GM12878 (cell line): Measurements from ENCODE around the gene CHRNE. TPM values are rescaled to one million over a fixed set of nuclear protein-coding genes. Genes with fewer than 3 reads are reported as not detected.
A peak's percentile ranks its signal among the peaks of the same experiment; 100 is the strongest.

ENCODE experiments used
- ATAC-seq: fragments of 200-7000 bp; cut with Tn5 transposase; 3 replicates; pipeline ENCODE4 v1.9.1; 2020; ENCODE audit warnings: mild to moderate bottlenecking, moderate library complexity
- BruUV-seq: library from RNA; stranded (reverse); fragments of 400-500 nt; replicated peaks from 2 replicates; lab custom pipeline; 2021; lab: Mats Ljungman, UMichigan
- CTCF ChIA-PET: fragments of 300-600 bp; sonication (Branson Sonifier 250); formaldehyde crosslinking; extraction: SDS; loops from one replicate; lab custom pipeline; 2021; ENCODE audit warnings: inconsistent platforms; lab: Yijun Ruan, JAX
- POLR2A ChIA-PET: fragments of 350-600 bp; formaldehyde crosslinking; extraction: SDS; loops from one replicate; lab custom pipeline; 2021; ENCODE audit warnings: inconsistent platforms; lab: Charles Lee
- RAD21 ChIA-PET: fragments of 300-600 bp; sonication (Branson Sonifier 250); formaldehyde crosslinking; loops from one replicate; lab custom pipeline; 2023; ENCODE audit warnings: antibody characterized with exemption; ENCODE audit not compliant: unreplicated experiment; lab: Charles Lee
- SMC1A ChIA-PET: fragments of 300-600 bp; sonication (Branson Sonifier 250); formaldehyde crosslinking; loops from one replicate; lab custom pipeline; 2023; ENCODE audit not compliant: unreplicated experiment, uncharacterized antibody; lab: Charles Lee
- DNase-seq: peaks from one replicate; pipeline ENCODE4 v3.0.0-alpha.2; 2011; ENCODE audit warnings: low read depth, low spot score
- FAIRE-seq: peaks from 3 replicates; lab custom pipeline; 2011; peaks lifted over from hg19 to GRCh38; lab: Jason Lieb, UNC
- H2AFZ ChIP-seq: 2 replicates; pipeline ENCODE4 v1.6.0; 2011; ENCODE audit warnings: low read depth, low read length, control low read depth; ENCODE audit not compliant: control insufficient read depth
- H3K27ac ChIP-seq: 2 replicates; pipeline ENCODE4 v1.5.1; 2011; ENCODE audit warnings: control low read depth; ENCODE audit not compliant: control insufficient read depth, insufficient read depth
- H3K27me3 ChIP-seq, 2 experiments: replicated peaks in 1 of 2; 2 replicates each; pipeline versions ENCODE4 v1.6.0 to v1.6.1; 2011; ENCODE audit warnings: low read length in 1 of 2; ENCODE audit not compliant: control insufficient read depth in 2 of 2, insufficient read depth in 2 of 2
- H3K36me3 ChIP-seq, 2 experiments: 2 replicates each; pipeline ENCODE4 v1.5.1; 2011; ENCODE audit warnings: low read length in 1 of 2; ENCODE audit not compliant: control insufficient read depth in 2 of 2, insufficient read depth in 2 of 2
- H3K4me1 ChIP-seq: 2 replicates; pipeline ENCODE4 v1.6.1; 2011; ENCODE audit warnings: mild to moderate bottlenecking, low read length, moderate library complexity, mixed read lengths; ENCODE audit not compliant: control insufficient read depth, insufficient read depth
- H3K4me2 ChIP-seq: 2 replicates; pipeline ENCODE4 v1.6.0; 2011; ENCODE audit warnings: control low read depth; ENCODE audit not compliant: control insufficient read depth, insufficient read depth
- H3K4me3 ChIP-seq: fragments of 200-600 bp; sonication (generic); 2 replicates; pipeline ENCODE4 v1.5.1; 2016
- H3K79me2 ChIP-seq: 2 replicates; pipeline ENCODE4 v1.6.0; 2011; ENCODE audit warnings: low read length; ENCODE audit not compliant: control insufficient read depth, insufficient read depth
- H3K9ac ChIP-seq: 2 replicates; pipeline ENCODE4 v1.8.0; 2011; ENCODE audit warnings: low read length, control low read depth, mixed read lengths; ENCODE audit not compliant: control insufficient read depth, insufficient read depth
- H3K9me3 ChIP-seq: replicated peaks from 3 replicates; pipeline ENCODE4 v1.5.1; 2011; ENCODE audit warnings: mild to moderate bottlenecking, low read length; ENCODE audit not compliant: control insufficient read depth, insufficient read depth
- H4K20me1 ChIP-seq: 2 replicates; pipeline ENCODE4 v1.6.0; 2011; ENCODE audit not compliant: control insufficient read depth, insufficient read depth
- BMI1 ChIP-seq: fragments of 450-650 bp; IDR thresholded peaks from 2 replicates; pipeline ENCODE4 v1.6.1; 2016; ENCODE audit warnings: mild to moderate bottlenecking, moderate library complexity, borderline replicate concordance
- IRF4 ChIP-seq: IDR thresholded peaks from 2 replicates; pipeline ENCODE4 v1.6.1; 2011; ENCODE audit warnings: low read depth, low read length
- MEF2B ChIP-seq: fragments of 450-650 bp; IDR thresholded peaks from 2 replicates; pipeline ENCODE4 v1.6.1; 2018; ENCODE audit warnings: mild to moderate bottlenecking, moderate library complexity; ENCODE audit not compliant: partially characterized antibody, poor library complexity, severe bottlenecking
- MTA3 ChIP-seq: IDR thresholded peaks from 2 replicates; pipeline ENCODE4 v1.6.1; 2012; ENCODE audit warnings: low read length, inconsistent platforms, borderline replicate concordance
- MXI1 ChIP-seq: fragments of 150-350 bp; IDR thresholded peaks from 2 replicates; pipeline ENCODE4 v1.6.1; 2011; ENCODE audit warnings: low read depth, mild to moderate bottlenecking, inconsistent platforms, low read length, improper control_type of control experiment
- MYB ChIP-seq: fragments of 150-350 bp; IDR thresholded peaks from 2 replicates; pipeline ENCODE4 v1.6.1; 2014; ENCODE audit warnings: mild to moderate bottlenecking, low read depth, low read length, borderline replicate concordance
- SMARCA5 ChIP-seq: fragments of 450-650 bp; IDR thresholded peaks from 2 replicates; pipeline ENCODE4 v1.6.1; 2017; ENCODE audit warnings: mild to moderate bottlenecking
- SPI1 ChIP-seq: IDR thresholded peaks from 2 replicates; pipeline ENCODE4 v1.6.1; 2011; ENCODE audit warnings: low read depth, mild to moderate bottlenecking, low read length, moderate library complexity, borderline replicate concordance; ENCODE audit not compliant: insufficient read depth
- WGBS: methylation state at CpG from one replicate; pipeline ENCODE4 v1.1.6; 2016; ENCODE audit warnings: low lambda C conversion rate; ENCODE audit not compliant: insufficient replicate concordance, insufficient coverage; ENCODE audit errors: missing lambda C conversion rate; 5-methylcytosine and 5-hydroxymethylcytosine counted together
- in situ Hi-C: fragments of 300-500 bp; cut with MboI; formaldehyde crosslinking; loops from 9 replicates; pipeline ENCODE4 v1.14.3; 2018; ENCODE audit warnings: mixed read lengths
- intact Hi-C: fragments of 100-400 bp; cut with micrococcal nuclease; formaldehyde crosslinking; loops from one replicate; pipeline ENCODE4 v1.14.2; 2022; ENCODE audit not compliant: unreplicated experiment
- polyA plus RNA-seq, 11 experiments: library from polyadenylated mRNA; depleted of rRNA in 4 of 11; unstranded in 6 of 11; stranded (reverse) in 5 of 11; fragments of >200 nt; fragmentation: Nextera tagmentation in 4 of 11; fragmentation: Illumina TruSeq in 1 of 11; extraction: Ambion mirVana in 4 of 11; extraction: Trizol in 1 of 11; gene quantifications; 1 replicate in 1 of 11; 2 replicates in 10 of 11; pipeline versions ENCODE4 v1.2.1 to v1.2.3, GENCODE V29; 2011 to 2016; ENCODE audit warnings: inconsistent platforms in 2 of 11, missing spikeins in 2 of 11, low read depth in 1 of 11
- total RNA-seq, 4 experiments: library from RNA; depleted of rRNA in 3 of 4; stranded (reverse); fragments of >200 nt in 3 of 4; fragmentation: Illumina TruSeq in 1 of 4; extraction: Trizol in 1 of 4; gene quantifications; 2 replicates each; pipeline versions ENCODE4 v1.2.1 to v1.2.3, GENCODE V29; 2013 to 2021
- TF ChIP-seq, protein P1 (sequence below): fragments of 450-650 bp; IDR thresholded peaks from 2 replicates; pipeline ENCODE4 v1.6.1; 2018; ENCODE audit warnings: mild to moderate bottlenecking, low read depth, moderate library complexity; ENCODE audit not compliant: partially characterized antibody
- TF ChIP-seq, protein P2 (sequence below), 3 experiments: IDR thresholded peaks in 2 of 3; conservative IDR thresholded peaks in 1 of 3; 2 replicates each; pipeline ENCODE4 v1.5.1; 2011; ENCODE audit warnings: low read depth in 3 of 3, low read length in 3 of 3, mild to moderate bottlenecking in 3 of 3, control low read depth in 2 of 3, moderate library complexity in 2 of 3, inconsistent platforms in 1 of 3, mixed read lengths in 1 of 3; ENCODE audit not compliant: control insufficient read depth in 2 of 3, insufficient read depth in 1 of 3; ENCODE audit errors: extremely low read depth in 1 of 3
- TF ChIP-seq, protein P3 (sequence below): IDR thresholded peaks from 2 replicates; pipeline ENCODE4 v1.6.1; 2011; ENCODE audit warnings: borderline replicate concordance, low read depth, mild to moderate bottlenecking, moderate library complexity, low read length; ENCODE audit not compliant: insufficient read depth, poor library complexity, severe bottlenecking
- TF ChIP-seq, protein P4 (sequence below): IDR thresholded peaks from 2 replicates; pipeline ENCODE4 v1.6.1; 2012; ENCODE audit warnings: low read depth, low read length, improper control_type of control experiment
- TF ChIP-seq, protein P5 (sequence below): fragments of 450-650 bp; IDR thresholded peaks from 2 replicates; pipeline ENCODE4 v1.6.1; 2017; ENCODE audit warnings: antibody characterized with exemption, mild to moderate bottlenecking, moderate library complexity

CHRNE gene
- total and polyA plus RNA-seq, 10 of the 15 experiments (the other 5 are each of a cell fraction or from before 2014, with no cell fraction given), result 0.05 to 0.11 (median 0.08) TPM; not detected in 6

DNA sequence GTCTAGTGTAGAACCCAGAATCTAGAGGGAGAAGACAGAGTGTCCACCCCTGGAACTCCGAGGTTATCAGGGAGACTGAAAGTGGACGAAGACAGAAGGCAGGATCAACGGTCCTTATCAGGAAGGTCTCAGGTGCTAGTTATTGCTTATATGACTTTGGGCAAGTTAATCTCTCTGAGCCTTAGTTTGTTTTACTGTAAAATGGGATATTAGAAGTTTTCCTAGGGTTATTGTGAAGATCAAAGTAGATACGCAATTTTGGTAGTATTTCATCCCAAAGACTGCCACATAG is 38.4 kb upstream of the CHRNE start:
- H2AFZ ChIP-seq, result no peak overlapping the region
- no peak for TF ChIP-seq MEF2B
- TF ChIP-seq, protein P1, sequence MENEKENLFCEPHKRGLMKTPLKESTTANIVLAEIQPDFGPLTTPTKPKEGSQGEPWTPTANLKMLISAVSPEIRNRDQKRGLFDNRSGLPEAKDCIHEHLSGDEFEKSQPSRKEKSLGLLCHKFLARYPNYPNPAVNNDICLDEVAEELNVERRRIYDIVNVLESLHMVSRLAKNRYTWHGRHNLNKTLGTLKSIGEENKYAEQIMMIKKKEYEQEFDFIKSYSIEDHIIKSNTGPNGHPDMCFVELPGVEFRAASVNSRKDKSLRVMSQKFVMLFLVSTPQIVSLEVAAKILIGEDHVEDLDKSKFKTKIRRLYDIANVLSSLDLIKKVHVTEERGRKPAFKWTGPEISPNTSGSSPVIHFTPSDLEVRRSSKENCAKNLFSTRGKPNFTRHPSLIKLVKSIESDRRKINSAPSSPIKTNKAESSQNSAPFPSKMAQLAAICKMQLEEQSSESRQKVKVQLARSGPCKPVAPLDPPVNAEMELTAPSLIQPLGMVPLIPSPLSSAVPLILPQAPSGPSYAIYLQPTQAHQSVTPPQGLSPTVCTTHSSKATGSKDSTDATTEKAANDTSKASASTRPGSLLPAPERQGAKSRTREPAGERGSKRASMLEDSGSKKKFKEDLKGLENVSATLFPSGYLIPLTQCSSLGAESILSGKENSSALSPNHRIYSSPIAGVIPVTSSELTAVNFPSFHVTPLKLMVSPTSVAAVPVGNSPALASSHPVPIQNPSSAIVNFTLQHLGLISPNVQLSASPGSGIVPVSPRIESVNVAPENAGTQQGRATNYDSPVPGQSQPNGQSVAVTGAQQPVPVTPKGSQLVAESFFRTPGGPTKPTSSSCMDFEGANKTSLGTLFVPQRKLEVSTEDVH, result no peak
- TF ChIP-seq, protein P2, sequence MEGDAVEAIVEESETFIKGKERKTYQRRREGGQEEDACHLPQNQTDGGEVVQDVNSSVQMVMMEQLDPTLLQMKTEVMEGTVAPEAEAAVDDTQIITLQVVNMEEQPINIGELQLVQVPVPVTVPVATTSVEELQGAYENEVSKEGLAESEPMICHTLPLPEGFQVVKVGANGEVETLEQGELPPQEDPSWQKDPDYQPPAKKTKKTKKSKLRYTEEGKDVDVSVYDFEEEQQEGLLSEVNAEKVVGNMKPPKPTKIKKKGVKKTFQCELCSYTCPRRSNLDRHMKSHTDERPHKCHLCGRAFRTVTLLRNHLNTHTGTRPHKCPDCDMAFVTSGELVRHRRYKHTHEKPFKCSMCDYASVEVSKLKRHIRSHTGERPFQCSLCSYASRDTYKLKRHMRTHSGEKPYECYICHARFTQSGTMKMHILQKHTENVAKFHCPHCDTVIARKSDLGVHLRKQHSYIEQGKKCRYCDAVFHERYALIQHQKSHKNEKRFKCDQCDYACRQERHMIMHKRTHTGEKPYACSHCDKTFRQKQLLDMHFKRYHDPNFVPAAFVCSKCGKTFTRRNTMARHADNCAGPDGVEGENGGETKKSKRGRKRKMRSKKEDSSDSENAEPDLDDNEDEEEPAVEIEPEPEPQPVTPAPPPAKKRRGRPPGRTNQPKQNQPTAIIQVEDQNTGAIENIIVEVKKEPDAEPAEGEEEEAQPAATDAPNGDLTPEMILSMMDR (IDR thresholded peaks at IDR 0.05 in 2 of 3, conservative IDR thresholded peaks at IDR 0.05 in 1 of 3; ENCODE audit: control insufficient read depth in 2 of 3, extremely low read depth in 1 of 3, insufficient read depth in 1 of 3, low read depth in 3 of 3, low read length in 3 of 3), result no peak
- TF ChIP-seq, protein P3, sequence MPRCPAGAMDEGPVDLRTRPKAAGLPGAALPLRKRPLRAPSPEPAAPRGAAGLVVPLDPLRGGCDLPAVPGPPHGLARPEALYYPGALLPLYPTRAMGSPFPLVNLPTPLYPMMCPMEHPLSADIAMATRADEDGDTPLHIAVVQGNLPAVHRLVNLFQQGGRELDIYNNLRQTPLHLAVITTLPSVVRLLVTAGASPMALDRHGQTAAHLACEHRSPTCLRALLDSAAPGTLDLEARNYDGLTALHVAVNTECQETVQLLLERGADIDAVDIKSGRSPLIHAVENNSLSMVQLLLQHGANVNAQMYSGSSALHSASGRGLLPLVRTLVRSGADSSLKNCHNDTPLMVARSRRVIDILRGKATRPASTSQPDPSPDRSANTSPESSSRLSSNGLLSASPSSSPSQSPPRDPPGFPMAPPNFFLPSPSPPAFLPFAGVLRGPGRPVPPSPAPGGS, result no peak
- TF ChIP-seq MXI1, result no peak
- TF ChIP-seq, protein P4, sequence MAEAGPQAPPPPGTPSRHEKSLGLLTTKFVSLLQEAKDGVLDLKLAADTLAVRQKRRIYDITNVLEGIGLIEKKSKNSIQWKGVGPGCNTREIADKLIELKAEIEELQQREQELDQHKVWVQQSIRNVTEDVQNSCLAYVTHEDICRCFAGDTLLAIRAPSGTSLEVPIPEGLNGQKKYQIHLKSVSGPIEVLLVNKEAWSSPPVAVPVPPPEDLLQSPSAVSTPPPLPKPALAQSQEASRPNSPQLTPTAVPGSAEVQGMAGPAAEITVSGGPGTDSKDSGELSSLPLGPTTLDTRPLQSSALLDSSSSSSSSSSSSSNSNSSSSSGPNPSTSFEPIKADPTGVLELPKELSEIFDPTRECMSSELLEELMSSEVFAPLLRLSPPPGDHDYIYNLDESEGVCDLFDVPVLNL, result no peak
- TF ChIP-seq, protein P5, sequence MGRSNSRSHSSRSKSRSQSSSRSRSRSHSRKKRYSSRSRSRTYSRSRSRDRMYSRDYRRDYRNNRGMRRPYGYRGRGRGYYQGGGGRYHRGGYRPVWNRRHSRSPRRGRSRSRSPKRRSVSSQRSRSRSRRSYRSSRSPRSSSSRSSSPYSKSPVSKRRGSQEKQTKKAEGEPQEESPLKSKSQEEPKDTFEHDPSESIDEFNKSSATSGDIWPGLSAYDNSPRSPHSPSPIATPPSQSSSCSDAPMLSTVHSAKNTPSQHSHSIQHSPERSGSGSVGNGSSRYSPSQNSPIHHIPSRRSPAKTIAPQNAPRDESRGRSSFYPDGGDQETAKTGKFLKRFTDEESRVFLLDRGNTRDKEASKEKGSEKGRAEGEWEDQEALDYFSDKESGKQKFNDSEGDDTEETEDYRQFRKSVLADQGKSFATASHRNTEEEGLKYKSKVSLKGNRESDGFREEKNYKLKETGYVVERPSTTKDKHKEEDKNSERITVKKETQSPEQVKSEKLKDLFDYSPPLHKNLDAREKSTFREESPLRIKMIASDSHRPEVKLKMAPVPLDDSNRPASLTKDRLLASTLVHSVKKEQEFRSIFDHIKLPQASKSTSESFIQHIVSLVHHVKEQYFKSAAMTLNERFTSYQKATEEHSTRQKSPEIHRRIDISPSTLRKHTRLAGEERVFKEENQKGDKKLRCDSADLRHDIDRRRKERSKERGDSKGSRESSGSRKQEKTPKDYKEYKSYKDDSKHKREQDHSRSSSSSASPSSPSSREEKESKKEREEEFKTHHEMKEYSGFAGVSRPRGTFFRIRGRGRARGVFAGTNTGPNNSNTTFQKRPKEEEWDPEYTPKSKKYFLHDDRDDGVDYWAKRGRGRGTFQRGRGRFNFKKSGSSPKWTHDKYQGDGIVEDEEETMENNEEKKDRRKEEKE, result no peak
- TF ChIP-seq MYB, result no peak
- TF ChIP-seq SPI1, result no peak
- no peak for TF ChIP-seq SMARCA5
- no peak for TF ChIP-seq MTA3
- TF ChIP-seq IRF4, result no peak
- no peak for TF ChIP-seq BMI1

More for the DNA sequence above, 38.4 kb upstream of the CHRNE start:
- POLR2A ChIA-PET, result interaction anchor here (17.5 kb wide), 1 partner anchor 24 kb away, joined by 272 read pairs; the partner anchor contains the start of gene SPAG7
- in situ Hi-C loops, result no loop called here
- Histone ChIP-seq H3K9ac (peak overlapping the region; percentile 98), H3K27me3 (no peaks in the 10 kb centered on the region), H3K4me1 (peaks cover 46% of the 10 kb centered on the region), H4K20me1 (no peaks in the 10 kb centered on the region; the same call in none of the 2 replicates), H3K36me3 (peaks cover 20 to 28% of the 10 kb centered on the region in 2 experiments), H3K27ac (peak overlapping the region; percentile 97), H3K79me2 (peaks cover 80% of the 10 kb centered on the region), H3K4me3 (peak overlapping the region; percentile 85), H3K4me2 (peak overlapping the region; percentile 55), H3K9me3 (no peaks in the 10 kb centered on the region)
- ATAC-seq, result no peak
- FAIRE-seq, result no peak
- no TSS peak for BruUV-seq
- SMC1A ChIA-PET, result interaction anchor here (4.5 kb wide), 1 partner anchor 26 kb away, joined by 38 read pairs; the partner anchor contains the start of gene SPAG7
- no peak for DNase-seq
- intact Hi-C loops, result loop anchor here (5.0 kb wide), 1 partner anchor 296 kb away; no protein-coding TSS in a partner anchor
- CTCF ChIA-PET, result interaction anchor here (3.0 to 3.5 kb wide), 2 partner anchors 25 to 32 kb away, joined by 18 to 28 read pairs; partner anchors contain the start of gene SPAG7
- RAD21 ChIA-PET, result no interaction called here
- 2% methylated on average over 4 of the region's 4 CpGs for WGBS
